K562 (cell line): ENCODE measurements around the gene TRAPPC2B. TPM values are rescaled to one million over a fixed set of nuclear protein-coding genes. Genes with fewer than 3 reads are reported as not detected.

Experiments used
- ATAC-seq: fragments of 200-7000 bp; cut with Tn5 transposase; 3 replicates; pipeline ENCODE4 v1.9.1; 2020; ENCODE audit warnings: moderate library complexity
- BruUV-seq: library from RNA; stranded (reverse); fragments of 400-500 nt; replicated peaks from 2 replicates; lab custom pipeline; 2021; lab: Mats Ljungman, UMichigan
- CTCF ChIA-PET: fragments of 300-600 bp; formaldehyde crosslinking; extraction: SDS; loops from one replicate; lab custom pipeline; 2021; ENCODE audit warnings: low intra/inter-chr PET ratio; lab: Yijun Ruan, JAX
- POLR2A ChIA-PET: fragments of 300-600, 350-650 bp; sonication (Branson Sonifier 250); formaldehyde crosslinking; extraction: SDS; loops from one replicate; lab custom pipeline; 2021; ENCODE audit warnings: antibody characterized with exemption, inconsistent platforms; lab: Yijun Ruan, JAX
- DNase-seq, 4 experiments: peaks; one replicate each; pipeline versions ENCODE4 v3.0.0 to v3.0.0-alpha.2; 2011 to 2018; ENCODE audit warnings: low spot score in 3 of 4, mixed read lengths in 3 of 4; ENCODE audit errors: extremely low read depth in 1 of 4
- FAIRE-seq: peaks from 2 replicates; lab custom pipeline; 2011; peaks lifted over from hg19 to GRCh38; lab: Jason Lieb, UNC
- H2AFZ ChIP-seq: 2 replicates; pipeline ENCODE4 v1.6.0; 2011; ENCODE audit warnings: low read depth, low read length, control low read depth, inconsistent platforms
- H3K27ac ChIP-seq: fragments of 200-600 bp; 3 replicates; pipeline ENCODE4 v1.8.0; 2011; ENCODE audit warnings: low read depth, mild to moderate bottlenecking, control low read depth, inconsistent platforms, low read length, moderate library complexity, mixed read lengths; ENCODE audit errors: extremely low read depth
- H3K27me3 ChIP-seq, 2 experiments: fragments of 300-600 bp in 1 of 2; 2 replicates in 1 of 2; 3 replicates in 1 of 2; pipeline versions ENCODE4 v1.6.0 to v1.8.0; 2011; ENCODE audit warnings: inconsistent platforms in 2 of 2, low read length in 2 of 2, mild to moderate bottlenecking in 1 of 2, mixed read lengths in 1 of 2, moderate library complexity in 1 of 2; ENCODE audit not compliant: control insufficient read depth in 2 of 2, insufficient read depth in 2 of 2
- H3K36me3 ChIP-seq: fragments of 300-600 bp; 3 replicates; pipeline ENCODE4 v1.8.0; 2011; ENCODE audit warnings: mild to moderate bottlenecking, low read length, inconsistent platforms; ENCODE audit not compliant: control insufficient read depth, insufficient read depth
- H3K4me1 ChIP-seq, 2 experiments: fragments of 200-600 bp in 1 of 2; replicated peaks in 1 of 2; 2 replicates in 1 of 2; 3 replicates in 1 of 2; pipeline versions ENCODE4 v1.5.1 to v1.8.0; 2011; ENCODE audit warnings: inconsistent platforms in 2 of 2, low read length in 2 of 2, mild to moderate bottlenecking in 1 of 2, mixed read lengths in 1 of 2, moderate library complexity in 1 of 2; ENCODE audit not compliant: control insufficient read depth in 2 of 2, insufficient read depth in 2 of 2
- H3K4me2 ChIP-seq: 2 replicates; pipeline ENCODE4 v1.6.1; 2011; ENCODE audit warnings: low read length, control low read depth, inconsistent platforms, mixed read lengths; ENCODE audit not compliant: insufficient read depth
- H3K4me3 ChIP-seq: fragments of 200-600 bp; sonication (generic), shearing (Covaris generic); 2 replicates; pipeline ENCODE4 v1.5.1; 2016; ENCODE audit warnings: control low read depth, inconsistent platforms
- H3K79me2 ChIP-seq: fragments of 200-600 bp; 3 replicates; pipeline ENCODE4 v1.8.0; 2011; ENCODE audit warnings: low read length, inconsistent platforms; ENCODE audit not compliant: control insufficient read depth, insufficient read depth
- H3K9ac ChIP-seq, 2 experiments: 2 replicates each; pipeline versions ENCODE4 v1.6.0 to v1.6.1; 2011; ENCODE audit warnings: low read depth in 2 of 2, low read length in 2 of 2, control low read depth in 1 of 2, inconsistent platforms in 1 of 2, mild to moderate bottlenecking in 1 of 2, mixed read lengths in 1 of 2; ENCODE audit not compliant: insufficient read depth in 1 of 2
- H3K9me1 ChIP-seq: one replicate; pipeline ENCODE4 v1.6.0; 2011; ENCODE audit warnings: inconsistent platforms, mild to moderate bottlenecking, low read length, moderate library complexity; ENCODE audit not compliant: control insufficient read depth, insufficient read depth
- H3K9me3 ChIP-seq: replicated peaks from 2 replicates; pipeline ENCODE4 v1.5.1; 2011; ENCODE audit warnings: low read depth, low read length, inconsistent platforms; ENCODE audit not compliant: control insufficient read depth, insufficient read depth
- H4K20me1 ChIP-seq: replicated peaks from 2 replicates; pipeline ENCODE4 v1.6.1; 2011; ENCODE audit warnings: low read length, inconsistent platforms, mixed read lengths; ENCODE audit not compliant: control insufficient read depth, insufficient read depth
- C11orf30 ChIP-seq: fragments of 450-650 bp; IDR thresholded peaks from 2 replicates; pipeline ENCODE4 v1.6.1; 2016; ENCODE audit warnings: low read depth, mild to moderate bottlenecking
- DIDO1 ChIP-seq: fragments of 450-650 bp; IDR thresholded peaks from 2 replicates; pipeline ENCODE4 v1.6.1; 2016; ENCODE audit warnings: low read depth, missing biosample characterization, missing genetic modification characterization
- IFI16 ChIP-seq: fragments of 250-450 bp; sonication (Bioruptor Pico); IDR thresholded peaks from 2 replicates; pipeline ENCODE4 v2.1.2; 2022; ENCODE audit warnings: mild to moderate bottlenecking, inconsistent platforms
- KDM4B ChIP-seq, 2 experiments: fragments of 450-650 bp in 1 of 2; sonication (generic) in 1 of 2; IDR thresholded peaks; 2 replicates each; pipeline ENCODE4 v1.6.1; 2016 to 2017; ENCODE audit warnings: borderline replicate concordance in 2 of 2, antibody characterized with exemption in 1 of 2, low read depth in 1 of 2, mild to moderate bottlenecking in 1 of 2
- KLF6 ChIP-seq: fragments of 250-450 bp; sonication (Bioruptor Pico); IDR thresholded peaks from 2 replicates; pipeline ENCODE4 v1.4.0; 2020; ENCODE audit warnings: mild to moderate bottlenecking, moderate library complexity, borderline replicate concordance
- MTA3 ChIP-seq: fragments of 450-650 bp; formaldehyde crosslinking; IDR thresholded peaks from 2 replicates; pipeline ENCODE4 v1.6.1; 2017; ENCODE audit warnings: mild to moderate bottlenecking, borderline replicate concordance
- MYNN ChIP-seq, 2 experiments: sonication (generic); formaldehyde crosslinking in 1 of 2; IDR thresholded peaks; 2 replicates each; pipeline versions ENCODE4 v1.5.0 to v1.6.1; 2016 to 2020; ENCODE audit warnings: antibody characterized with exemption in 1 of 2, missing genetic modification reagents in 1 of 2
- NFATC3 ChIP-seq: fragments of 450-650 bp; IDR thresholded peaks from 2 replicates; pipeline ENCODE4 v1.6.1; 2017; ENCODE audit warnings: mild to moderate bottlenecking
- NR2C1 ChIP-seq, 2 experiments: fragments of 450-650 bp; IDR thresholded peaks; 2 replicates each; pipeline ENCODE4 v1.6.1; 2017; ENCODE audit warnings: mild to moderate bottlenecking in 2 of 2, antibody characterized with exemption in 1 of 2, inconsistent platforms in 1 of 2, missing compliant biosample characterization in 1 of 2, missing genetic modification characterization in 1 of 2
- RAD51 ChIP-seq: fragments of 450-650 bp; IDR thresholded peaks from 2 replicates; pipeline ENCODE4 v1.7.1; 2016; ENCODE audit warnings: low read depth, mild to moderate bottlenecking, borderline replicate concordance
- SMARCE1 ChIP-seq: fragments of 450-650 bp; IDR thresholded peaks from 2 replicates; pipeline ENCODE4 v1.7.1; 2016; ENCODE audit warnings: mild to moderate bottlenecking
- SP2 ChIP-seq: IDR thresholded peaks from 2 replicates; pipeline ENCODE4 v1.6.1; 2011; ENCODE audit warnings: mild to moderate bottlenecking, low read depth, low read length, moderate library complexity; ENCODE audit not compliant: poor library complexity, severe bottlenecking; ENCODE audit errors: extremely low read depth
- TFAM ChIP-seq: fragments of 250-450 bp; sonication (Bioruptor Pico); conservative IDR thresholded peaks from 2 replicates; pipeline ENCODE4 v1.5.0; 2021; ENCODE audit warnings: mild to moderate bottlenecking, moderate library complexity
- ZC3H11A ChIP-seq: IDR thresholded peaks from 2 replicates; pipeline ENCODE4 v1.6.1; 2012; ENCODE audit warnings: low read depth, low read length, improper control_type of control experiment
- ZC3H8 ChIP-seq: fragments of 450-650 bp; IDR thresholded peaks from 2 replicates; pipeline ENCODE4 v1.6.1; 2017
- ZFP1 ChIP-seq: fragments of 450-650 bp; formaldehyde crosslinking; IDR thresholded peaks from 2 replicates; pipeline ENCODE4 v1.4.0; 2020; ENCODE audit warnings: mild to moderate bottlenecking, mixed read lengths
- ZFP30 ChIP-seq: fragments of 250-450 bp; sonication (Bioruptor Pico); IDR thresholded peaks from 2 replicates; pipeline ENCODE4 v1.8.0; 2022; ENCODE audit warnings: moderate library complexity, mild to moderate bottlenecking, inconsistent platforms, borderline replicate concordance
- ZNF347 ChIP-seq: fragments of 450-650 bp; formaldehyde crosslinking; IDR thresholded peaks from 2 replicates; pipeline ENCODE4 v1.4.0; 2020; ENCODE audit warnings: low read depth, mild to moderate bottlenecking, moderate library complexity
- WGBS: fragments of 100-300 bp; shearing (Covaris generic); methylation state at CpG from one replicate; pipeline ENCODE4 v1.1.6; 2016; ENCODE audit warnings: low coverage, mixed read lengths; ENCODE audit not compliant: insufficient coverage; ENCODE audit errors: missing lambda C conversion rate; 5-methylcytosine and 5-hydroxymethylcytosine counted together
- in situ Hi-C: fragments of 300-500 bp; cut with MboI; formaldehyde crosslinking; loops from 4 replicates; pipeline ENCODE4 v1.15.0; 2018; ENCODE audit warnings: inconsistent platforms, mixed read lengths
- intact Hi-C: fragments of 100-400 bp; cut with micrococcal nuclease; formaldehyde crosslinking; loops from 2 replicates; pipeline ENCODE4 v1.14.2; 2022
- polyA plus RNA-seq, 8 experiments: library from polyadenylated mRNA; depleted of rRNA in 4 of 8; stranded (reverse) in 5 of 8; unstranded in 3 of 8; fragments of >200 nt; fragmentation: Nextera tagmentation in 2 of 8; fragmentation: Illumina TruSeq in 1 of 8; extraction: Ambion mirVana in 2 of 8; extraction: Trizol in 1 of 8; gene quantifications; 2 replicates each; pipeline versions ENCODE4 v1.2.1 to v1.2.3, GENCODE V29; 2011 to 2014; ENCODE audit warnings: inconsistent platforms in 1 of 8, missing spikeins in 1 of 8
- total RNA-seq, 7 experiments: library from RNA; depleted of rRNA in 6 of 7; stranded (reverse); fragments of >200 nt in 6 of 7; fragmentation: Illumina TruSeq in 2 of 7; extraction: Trizol in 2 of 7; gene quantifications; 2 replicates each; pipeline versions ENCODE4 v1.2.1 to v1.2.3, GENCODE V29; 2011 to 2021; ENCODE audit warnings: low replicate concordance in 1 of 7
- TF ChIP-seq, protein P1 (sequence below): fragments of 250-450 bp; sonication (Bioruptor Pico); IDR thresholded peaks from 2 replicates; pipeline ENCODE4 v1.4.0; 2020; ENCODE audit warnings: mild to moderate bottlenecking, moderate library complexity, borderline replicate concordance
- TF ChIP-seq, protein P2 (sequence below): sonication (generic); formaldehyde crosslinking; IDR thresholded peaks from 2 replicates; pipeline ENCODE4 v1.9.0; 2022; ENCODE audit warnings: mild to moderate bottlenecking, missing genetic modification reagents

The TRAPPC2B gene
- total and polyA plus RNA-seq, 9 of the 15 experiments (the other 6 are each of a cell fraction or from before 2014, with no cell fraction given): 2.2 to 20.4 (median 4.6) TPM

DNA sequence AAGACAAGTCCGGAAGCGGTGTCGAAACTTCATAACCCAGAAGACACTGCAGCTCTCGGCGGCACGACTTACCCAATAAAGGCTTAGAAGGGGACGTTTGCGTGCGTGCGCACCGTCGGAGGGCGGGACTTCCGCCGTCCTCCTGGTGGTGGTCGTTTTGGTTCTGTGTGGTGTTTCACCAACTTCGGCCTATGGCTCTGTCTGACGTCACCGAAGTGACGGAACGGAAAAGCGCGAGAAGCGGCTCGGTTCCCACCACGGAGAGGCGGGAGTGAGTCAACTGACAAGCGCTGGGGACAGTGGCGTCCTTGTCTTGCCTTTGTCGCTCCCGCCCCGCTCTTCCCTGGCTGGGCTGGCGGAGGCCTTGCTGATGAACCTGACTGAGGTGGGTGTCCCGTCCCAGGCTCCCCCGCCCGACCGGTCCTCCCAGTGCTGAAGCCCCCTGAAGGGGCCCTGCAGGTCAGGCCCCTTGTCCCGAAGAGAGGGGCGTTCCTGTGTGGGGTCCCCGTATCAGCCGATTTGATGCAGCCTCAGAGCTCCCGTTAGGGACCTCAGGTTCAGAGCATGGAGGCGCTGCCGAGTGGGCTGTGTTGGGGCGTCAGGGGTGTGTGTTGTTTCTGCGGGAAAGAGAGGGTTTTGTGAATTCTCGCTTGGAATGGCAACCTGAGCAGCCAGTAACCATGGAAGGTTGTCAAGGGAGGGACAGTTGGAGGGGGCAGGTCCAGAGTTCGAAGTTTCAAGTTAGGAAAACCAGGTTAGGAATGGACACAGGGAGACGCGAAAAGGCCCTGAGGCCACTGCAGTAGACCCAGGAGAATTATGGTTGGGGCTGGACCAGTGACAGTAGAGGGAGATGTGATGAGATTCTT lies 26.6 kb downstream of the TRAPPC2B start, which contains the start of gene ZNF548:
Gene ZNF548, plus strand, starts transcription at position 125 of the 869 bp plus-strand sequence. Its CDS starts 246 bp downstream, at position 371.
- intact Hi-C loops: no loop called here
- TSS peak; percentile 63 for BruUV-seq
- H3K9me1 ChIP-seq: no peaks in the 10 kb centered on the region
- H3K4me2 ChIP-seq: peak within 1 kb of the TSS; percentile 93
- H3K9ac ChIP-seq: peak within 1 kb of the TSS; percentile 75 to 93
- ChIA-PET CTCF (no interaction called here), POLR2A (interaction anchor here (0.5 to 1.1 kb wide), 10 partner anchors 9 to 1179 kb away, joined by 3 to 4 read pairs (median 3); partner anchors contain the start of genes TRAPPC2B, ZNF17 and ZNF547)
- WGBS: 1% methylated on average over 48 of the region's 50 CpGs
- peaks cover 24% of the 10 kb centered on the region for H3K79me2 ChIP-seq
- peak within 1 kb of the TSS; percentile 99 for H2AFZ ChIP-seq
- DNase-seq: peak; percentile 89 to 96 (median 92)
- H3K36me3 ChIP-seq: no peaks in the 10 kb centered on the region
- in situ Hi-C loops: no loop called here
- no peaks in the 10 kb centered on the region for H3K27me3 ChIP-seq
- peak within 1 kb of the TSS; percentile 61 for H3K4me3 ChIP-seq
- FAIRE-seq: peak; percentile 100
- H3K27ac ChIP-seq: peak within 1 kb of the TSS; percentile 83
- H3K4me1 ChIP-seq: peaks cover 4 to 6% of the 10 kb centered on the region in 2 experiments; a peak in 4 of 5 replicates
- H4K20me1 ChIP-seq: no peaks in the 10 kb centered on the region
- ATAC-seq: peak; percentile 99
- H3K9me3 ChIP-seq: peaks cover 6% of the 10 kb centered on the region
- TF ChIP-seq SP2 (peak; percentile 64), ZC3H8 (no peak), IFI16 (CRISPR knock-in tag) (no peak), TFAM (CRISPR knock-in tag) (no peak), MTA3 (peak; percentile 94), ZFP30 (no peak), ZNF347 (CRISPR knock-in tag) (no peak), SMARCE1 (no peak), C11orf30 (no peak), DIDO1 (peak; percentile 52; the same call in 1 of the 2 replicates), NFATC3 (no peak), KDM4B (IDR thresholded peaks at IDR 0.05; ENCODE audit: borderline replicate concordance in 2 of 2, low read depth in 1 of 2) (0 out of 4 replicates have a peak, but pooled peaks of 1 of the 2 experiments have one; percentile 53), ZFP1 (no peak), RAD51 (peak; percentile 75), NR2C1 (IDR thresholded peaks at IDR 0.05) (no peak), NR2C1 (tag; IDR thresholded peaks at IDR 0.05) (no peak; the same call in 1 of the 2 replicates), ZC3H11A (no peak), KLF6 (CRISPR knock-in tag) (no peak), MYNN (IDR thresholded peaks at IDR 0.05) (no peak), MYNN (CRISPR knock-in tag; IDR thresholded peaks at IDR 0.05) (no peak)
- TF ChIP-seq, protein P1, sequence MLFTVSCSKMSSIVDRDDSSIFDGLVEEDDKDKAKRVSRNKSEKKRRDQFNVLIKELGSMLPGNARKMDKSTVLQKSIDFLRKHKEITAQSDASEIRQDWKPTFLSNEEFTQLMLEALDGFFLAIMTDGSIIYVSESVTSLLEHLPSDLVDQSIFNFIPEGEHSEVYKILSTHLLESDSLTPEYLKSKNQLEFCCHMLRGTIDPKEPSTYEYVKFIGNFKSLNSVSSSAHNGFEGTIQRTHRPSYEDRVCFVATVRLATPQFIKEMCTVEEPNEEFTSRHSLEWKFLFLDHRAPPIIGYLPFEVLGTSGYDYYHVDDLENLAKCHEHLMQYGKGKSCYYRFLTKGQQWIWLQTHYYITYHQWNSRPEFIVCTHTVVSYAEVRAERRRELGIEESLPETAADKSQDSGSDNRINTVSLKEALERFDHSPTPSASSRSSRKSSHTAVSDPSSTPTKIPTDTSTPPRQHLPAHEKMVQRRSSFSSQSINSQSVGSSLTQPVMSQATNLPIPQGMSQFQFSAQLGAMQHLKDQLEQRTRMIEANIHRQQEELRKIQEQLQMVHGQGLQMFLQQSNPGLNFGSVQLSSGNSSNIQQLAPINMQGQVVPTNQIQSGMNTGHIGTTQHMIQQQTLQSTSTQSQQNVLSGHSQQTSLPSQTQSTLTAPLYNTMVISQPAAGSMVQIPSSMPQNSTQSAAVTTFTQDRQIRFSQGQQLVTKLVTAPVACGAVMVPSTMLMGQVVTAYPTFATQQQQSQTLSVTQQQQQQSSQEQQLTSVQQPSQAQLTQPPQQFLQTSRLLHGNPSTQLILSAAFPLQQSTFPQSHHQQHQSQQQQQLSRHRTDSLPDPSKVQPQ (CRISPR knock-in tag): no peak
- TF ChIP-seq, protein P2, sequence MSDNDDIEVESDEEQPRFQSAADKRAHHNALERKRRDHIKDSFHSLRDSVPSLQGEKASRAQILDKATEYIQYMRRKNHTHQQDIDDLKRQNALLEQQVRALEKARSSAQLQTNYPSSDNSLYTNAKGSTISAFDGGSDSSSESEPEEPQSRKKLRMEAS (CRISPR knock-in tag): no peak
